ENCODE measurements around the gene TMEM242.

- TF ChIP-seq CTCF (IDR thresholded peaks at IDR 0.05) (no peak), EZH2 (IDR thresholded peaks at IDR 0.05; ENCODE audit: borderline replicate concordance, insufficient read depth, low read depth, low read length, poor library complexity, severe bottlenecking) (no peak)
Measured at GRCh38 chr6:157292202-157292601, 31.1 kb downstream of the TMEM242 start.
